H1 (cell line): ENCODE data around the gene SH3RF3. TPM values are rescaled to one million over a fixed set of nuclear protein-coding genes. Genes with fewer than 3 reads are reported as not detected.

Experiments used
- CHD1 ChIP-seq: IDR thresholded peaks from 2 replicates; pipeline ENCODE4 v1.6.1; 2012; ENCODE audit warnings: low read depth, low read length, improper control_type of control experiment
- SIN3A ChIP-seq, 2 experiments: IDR thresholded peaks in 1 of 2; conservative IDR thresholded peaks in 1 of 2; 2 replicates each; pipeline ENCODE4 v1.6.1; 2011 to 2012; ENCODE audit warnings: low read length in 2 of 2, improper control_type of control experiment in 1 of 2, low read depth in 1 of 2, mild to moderate bottlenecking in 1 of 2
- polyA plus RNA-seq, 7 experiments: library from polyadenylated mRNA; depleted of rRNA in 3 of 7; stranded (reverse) in 5 of 7; unstranded in 2 of 7; fragments of >200 nt in 5 of 7; fragments of 200-250 nt in 2 of 7; gene quantifications; 1 replicate in 5 of 7; 2 replicates in 1 of 7; 4 replicates in 1 of 7; pipeline versions ENCODE4 v1.2.1 to v1.2.3, GENCODE V29; 2011 to 2013; ENCODE audit warnings: missing spikeins in 2 of 7, mixed read lengths in 2 of 7
- total RNA-seq: library from RNA; stranded (reverse); fragmentation: NEBNext Ultra II Directional; extraction: Animal tissue kit (Norgen Biotek cat#: 25700); gene quantifications from 2 replicates; pipeline ENCODE4 v1.2.1, GENCODE V29; 2021

SH3RF3 gene
- total and polyA plus RNA-seq, 2 of the 8 experiments (the other 6 are each of a cell fraction or from before 2014, with no cell fraction given), result 0.11 to 0.65 TPM

- TF ChIP-seq SIN3A (conservative IDR thresholded peaks at IDR 0.05 in 1 of 2, IDR thresholded peaks at IDR 0.05 in 1 of 2; ENCODE audit: low read depth in 1 of 2, low read length in 2 of 2), result no peak
- TF ChIP-seq CHD1, result no peak
- TF ChIP-seq, all 59 proteins: peak for 0
Observed at GRCh38 chr2:109480486-109481195, 351.6 kb downstream of the SH3RF3 start (continued).
